GM12891 (cell line): ENCODE data around the gene FAF1.

Source experiments
- POLR2A ChIP-seq: IDR thresholded peaks from 2 replicates; pipeline ENCODE4 v1.6.1; 2011; ENCODE audit warnings: low read depth, low read length, control low read depth
- POLR2AphosphoS5 ChIP-seq: IDR thresholded peaks from 2 replicates; pipeline ENCODE4 v1.6.1; 2011; ENCODE audit warnings: low read depth, low read length, control low read depth
- TAF1 ChIP-seq: IDR thresholded peaks from 2 replicates; pipeline ENCODE4 v1.6.1; 2011; ENCODE audit warnings: low read depth, low read length, control low read depth

DNA sequence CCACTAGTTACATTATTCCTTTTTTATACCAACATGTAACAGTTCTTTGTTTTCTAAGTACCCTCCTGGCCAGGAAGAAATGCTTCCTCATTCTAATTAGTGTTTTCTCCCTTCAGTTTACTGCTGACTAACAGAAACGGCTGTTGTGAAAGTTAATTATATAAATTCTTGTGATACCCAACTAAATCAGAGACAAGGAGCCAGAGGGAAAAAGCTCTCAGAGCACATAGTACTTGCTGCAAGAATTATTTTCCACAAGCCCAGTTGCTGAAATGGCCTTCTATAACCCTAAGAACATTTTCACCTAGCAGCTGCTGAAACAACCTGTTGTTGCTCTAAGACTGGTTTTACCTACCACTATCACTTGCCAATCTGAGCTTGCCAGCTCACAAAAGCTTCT lies 82.4 kb downstream of the FAF1 start:
- TF ChIP-seq POLR2A (no peak), TAF1 (no peak), POLR2AphosphoS5 (no peak)
